HG03469 (cell line): Measurements from ENCODE around the gene SUPV3L1.

Source experiments
- ATAC-seq: cut with Tn5 transposase; IDR thresholded peaks from one replicate; pipeline ENCODE4 v1.9.1; 2021; ENCODE audit warnings: mild to moderate bottlenecking, moderate library complexity, moderate number of reproducible peaks; ENCODE audit not compliant: unreplicated experiment

Gene SUPV3L1

GRCh38 chr10:69253171-69253570 is 73.1 kb downstream of the SUPV3L1 start:
- no peak for ATAC-seq

- no peak for ATAC-seq
These were observed 74.8 kb downstream of the SUPV3L1 start for GRCh38 chr10:69254877-69255276.
